ENCODE measurements around the gene BRI3.
"Not testable (repeated sequence)": the region's sequence is repeated elsewhere in the genome, so short reads cannot be mapped to it uniquely, and the experiment has no call there.

Gene BRI3

DNA sequence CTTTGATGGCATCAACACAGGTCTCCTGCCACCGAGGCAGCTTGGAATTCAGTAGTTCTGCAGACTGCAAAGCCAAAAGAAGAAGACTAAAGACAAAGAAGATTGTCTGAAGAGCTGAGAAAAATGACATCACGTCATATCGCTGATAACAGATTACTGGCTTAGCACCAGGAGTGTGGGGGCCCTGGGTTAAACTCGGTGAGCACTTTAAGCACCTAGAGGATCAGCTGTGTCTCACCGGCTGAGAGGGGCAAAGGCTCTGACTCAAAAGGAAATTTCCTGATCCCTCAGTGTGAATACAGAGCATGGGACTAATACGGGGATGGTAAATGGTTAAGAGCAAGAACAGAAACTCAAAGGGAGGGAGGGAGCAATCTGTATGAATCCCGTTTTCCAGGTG lies 30.7 kb downstream of the BRI3 start:
- DNase-seq (ENCODE audit: low spot score) = no peak

- DNase-seq (ENCODE audit: low spot score) = no peak
Observed at GRCh38 chr7:98314469-98314868, 33.0 kb downstream of the BRI3 start.

DNA sequence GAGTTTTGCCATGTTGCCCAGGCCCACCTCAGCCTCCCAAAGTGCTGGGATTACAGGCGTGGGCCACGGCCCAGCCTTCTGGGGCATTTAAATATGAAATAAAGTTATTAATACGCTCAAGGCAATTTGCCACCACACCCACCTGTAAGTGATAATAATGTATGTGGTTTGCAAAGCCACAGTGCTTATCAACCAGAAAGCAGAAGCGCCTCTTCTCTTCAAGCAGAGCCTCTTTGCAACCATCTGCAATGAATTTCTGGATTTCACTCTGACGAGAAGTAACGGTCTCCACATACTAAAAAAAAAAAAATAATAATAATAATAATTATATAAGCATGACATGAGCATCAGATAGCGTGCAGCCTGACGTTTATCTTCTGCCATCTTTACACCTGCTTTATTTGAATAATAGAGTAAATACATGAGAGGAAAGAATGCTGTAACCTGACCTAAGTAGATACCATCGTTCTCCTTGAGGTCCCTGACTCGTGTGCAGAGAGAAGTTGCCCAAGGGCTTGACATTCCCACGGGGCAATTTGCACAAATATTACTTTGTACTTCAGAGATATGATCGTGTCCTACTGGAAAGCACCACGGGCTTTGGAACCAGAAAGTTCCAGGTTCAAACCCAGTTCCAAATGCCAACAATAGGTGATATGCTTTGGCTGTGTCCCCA lies 34.0 kb downstream of the BRI3 start:
- no peak for DNase-seq (ENCODE audit: low spot score)

GRCh38 chr7:98315994-98316527 lies 34.6 kb downstream of the BRI3 start:
- not testable (repeated sequence) for DNase-seq (ENCODE audit: low spot score)

GRCh38 chr7:98317366-98318040 lies 36.0 kb downstream of the BRI3 start:
- no peak for DNase-seq (ENCODE audit: low spot score)

- DNase-seq (ENCODE audit: low spot score) = no peak
Observed at GRCh38 chr7:98319176-98319575, 37.7 kb downstream of the BRI3 start.

DNA sequence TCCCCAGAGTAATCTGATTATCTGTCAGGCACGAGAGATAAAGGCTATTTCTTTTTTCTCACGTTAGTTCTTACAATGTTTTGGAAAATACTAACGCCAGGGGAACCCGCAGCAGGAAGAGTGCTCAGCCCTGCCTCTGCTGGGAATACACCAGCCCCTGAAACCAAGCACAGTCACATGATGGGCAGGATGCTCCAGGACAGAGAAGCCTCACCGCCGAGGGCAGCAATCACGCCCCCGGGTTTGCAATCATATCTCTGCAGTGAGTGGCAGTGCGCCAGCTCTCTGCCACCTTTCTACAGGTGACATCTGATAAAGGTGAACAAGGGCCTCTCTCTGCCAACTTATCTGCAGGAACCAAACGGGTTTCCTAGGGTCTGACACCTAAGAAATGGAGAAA lies 39.8 kb downstream of the BRI3 start:
- DNase-seq (ENCODE audit: low spot score) = no peak

DNA sequence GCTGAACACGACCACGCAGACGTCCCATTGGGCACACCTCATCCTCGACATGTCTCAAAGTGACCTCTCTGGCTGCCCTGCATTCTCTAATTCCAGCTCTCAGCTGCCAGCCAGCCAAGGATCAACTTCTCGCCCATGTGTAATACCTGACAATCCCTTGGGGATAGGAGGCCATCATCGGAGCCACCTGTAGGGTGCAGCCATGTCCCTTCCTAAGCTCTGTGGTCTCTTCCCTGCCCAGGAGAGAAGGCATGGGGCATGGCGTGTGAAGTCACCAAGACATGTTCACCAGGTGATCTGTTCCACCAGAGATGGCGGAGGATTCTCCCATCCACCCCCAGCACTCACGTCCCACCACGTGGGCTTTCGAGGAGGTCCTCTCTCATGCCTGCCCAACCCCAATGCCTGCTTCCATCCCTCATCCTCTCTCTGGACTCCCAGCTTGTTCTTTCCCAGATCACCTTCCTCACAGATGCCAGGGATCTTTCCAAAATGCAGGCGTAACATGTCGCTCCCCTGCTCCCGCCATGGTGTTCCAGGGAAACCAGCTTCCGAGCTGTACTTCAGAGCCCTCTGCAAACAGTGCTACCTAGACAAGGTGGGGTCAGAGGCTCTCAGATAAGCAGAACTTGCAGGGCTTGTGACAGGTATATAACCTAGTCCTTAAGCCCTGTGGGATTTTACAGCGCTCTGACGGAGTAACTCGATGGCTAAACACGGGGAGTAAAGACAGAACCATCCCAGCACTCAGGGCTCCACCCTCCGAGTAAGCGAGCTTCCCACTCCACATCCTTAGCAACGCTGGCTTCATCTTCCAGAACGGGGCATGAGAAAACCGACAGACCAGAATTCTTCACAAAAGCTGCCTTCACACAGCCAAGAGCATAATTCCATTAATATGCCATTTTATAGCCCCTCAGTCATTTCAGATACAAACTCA lies 41.1 kb downstream of the BRI3 start:
- DNase-seq (ENCODE audit: low spot score) = no peak

DNA sequence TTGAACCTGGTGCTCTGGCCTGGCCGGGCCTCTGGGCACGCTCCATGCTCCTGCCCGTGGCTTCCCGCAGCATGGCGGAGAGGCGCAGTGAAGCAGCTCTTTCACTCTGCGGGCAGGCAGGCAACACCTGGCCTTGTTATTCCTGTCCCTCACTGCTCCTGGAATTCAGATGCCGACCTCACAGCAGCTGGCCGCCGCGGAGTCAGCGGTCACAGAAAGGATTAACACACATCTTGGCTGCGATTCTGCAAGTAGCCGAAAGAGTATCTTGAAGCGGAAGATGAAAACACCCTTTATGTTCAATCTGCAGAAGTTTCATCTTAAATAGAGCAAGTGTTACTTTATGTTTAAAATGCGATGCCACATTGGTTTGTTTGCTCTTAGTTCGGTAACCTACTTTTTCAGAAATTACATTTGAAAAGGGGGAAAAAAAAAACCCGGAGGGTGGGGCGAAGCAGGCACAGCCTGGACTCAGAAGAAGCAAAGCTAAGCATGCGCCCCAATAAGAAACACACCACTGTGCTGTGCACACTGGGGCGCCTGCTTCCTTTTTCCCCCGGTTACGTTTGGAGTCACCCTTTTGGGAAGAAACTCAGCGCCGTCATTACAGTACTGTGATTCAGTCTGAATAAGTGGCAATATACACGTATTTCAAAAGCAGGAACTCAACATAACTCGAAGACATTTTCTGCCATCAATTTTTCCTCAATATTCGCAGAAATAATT lies 42.3 kb downstream of the BRI3 start:
- no peak for DNase-seq (ENCODE audit: low spot score)

GRCh38 chr7:98324782-98325181 lies 43.3 kb downstream of the BRI3 start:
- no peak for DNase-seq (ENCODE audit: low spot score)

DNA sequence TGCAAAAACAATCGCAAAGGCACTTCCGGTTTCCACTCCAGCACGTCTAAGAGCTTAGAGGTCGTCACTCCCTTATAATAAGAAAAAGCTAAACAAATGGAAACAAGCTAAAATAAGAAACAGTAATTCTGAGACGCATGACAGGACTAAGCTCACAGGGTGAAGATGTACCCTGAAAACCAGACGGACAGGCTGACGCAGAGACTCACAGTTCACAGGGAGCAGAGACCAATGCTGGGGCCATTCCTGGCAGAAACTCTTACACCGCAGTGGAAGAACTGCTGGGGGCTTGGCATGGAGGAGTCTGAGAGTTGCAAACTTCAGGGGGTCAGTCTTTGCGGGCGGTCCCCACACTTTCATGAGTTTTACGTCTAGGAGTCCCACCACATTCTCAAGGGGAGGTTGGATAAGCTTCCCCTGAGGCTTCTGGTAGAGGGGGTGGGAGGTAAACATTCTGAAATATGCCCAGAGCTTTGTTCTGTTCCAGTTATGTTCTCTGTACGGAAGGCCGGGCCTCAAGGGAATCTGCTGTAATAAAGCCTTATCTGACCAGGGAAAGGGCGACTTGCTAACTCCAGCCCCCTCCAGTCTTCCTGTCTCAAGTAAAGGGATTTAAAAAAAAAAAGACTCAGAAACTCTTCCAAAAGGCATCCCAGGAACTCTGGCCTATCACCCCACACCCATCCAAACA lies 47.8 kb downstream of the BRI3 start:
- DNase-seq (ENCODE audit: low spot score) = no peak

DNA sequence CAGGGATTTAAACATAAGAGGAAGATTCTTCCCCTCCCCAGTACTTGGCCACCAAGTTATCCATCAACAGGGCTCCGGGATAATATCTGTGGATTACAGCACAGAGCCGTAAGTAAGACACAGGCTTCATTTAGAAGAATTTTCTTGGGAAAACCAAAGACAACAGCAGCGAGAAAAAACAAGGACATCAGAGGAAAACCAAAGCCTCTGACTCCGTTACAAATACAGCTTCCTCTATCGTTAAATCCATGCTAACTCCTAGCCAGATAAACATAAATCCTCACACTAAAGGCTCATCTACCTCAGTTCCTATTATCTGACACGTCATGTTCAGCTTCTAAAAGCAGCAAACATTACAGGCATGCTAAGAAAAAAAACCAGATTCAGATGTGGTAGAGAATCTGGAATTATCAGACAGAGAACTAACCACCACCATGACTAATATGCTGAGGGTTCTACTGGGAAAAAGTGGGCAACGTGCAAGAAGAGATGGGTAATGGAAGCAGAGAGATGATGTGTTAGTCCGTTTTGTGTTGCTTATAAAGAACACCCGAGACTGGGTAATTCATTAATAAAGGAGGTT lies 48.4 kb downstream of the BRI3 start:
- no peak for DNase-seq (ENCODE audit: low spot score)

GRCh38 chr7:98330926-98331529 lies 49.5 kb downstream of the BRI3 start:
- DNase-seq (ENCODE audit: low spot score) = no peak

GRCh38 chr7:98334081-98334480 lies 52.6 kb downstream of the BRI3 start:
- no peak for DNase-seq (ENCODE audit: low spot score)

DNA sequence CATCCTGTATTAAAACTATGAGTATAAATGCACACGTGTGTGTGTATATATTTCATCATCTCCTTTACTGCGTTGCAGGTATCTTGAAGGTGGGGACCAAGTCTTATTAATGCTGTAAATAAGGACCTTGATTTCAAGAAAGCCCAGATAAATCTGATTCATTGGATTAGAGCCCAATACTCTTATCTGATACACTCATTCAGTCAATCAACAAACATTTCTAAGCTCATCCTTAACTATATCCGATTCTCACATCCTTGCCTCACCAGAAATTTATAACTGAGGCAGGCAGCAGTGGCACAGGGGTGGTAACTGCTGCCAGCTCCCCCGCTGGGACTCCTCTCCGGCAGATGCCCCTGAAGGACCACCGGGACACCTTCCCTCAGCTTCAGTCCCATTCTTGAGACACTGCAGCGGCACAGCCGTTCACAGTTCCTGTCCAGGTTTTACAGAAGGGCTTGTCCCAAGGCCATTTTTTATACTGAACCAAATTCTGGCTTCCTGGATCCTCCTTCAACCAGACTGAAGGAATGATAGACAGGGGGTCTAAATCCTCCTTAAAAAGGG lies 54.0 kb downstream of the BRI3 start:
- DNase-seq (ENCODE audit: low spot score) = no peak

DNA sequence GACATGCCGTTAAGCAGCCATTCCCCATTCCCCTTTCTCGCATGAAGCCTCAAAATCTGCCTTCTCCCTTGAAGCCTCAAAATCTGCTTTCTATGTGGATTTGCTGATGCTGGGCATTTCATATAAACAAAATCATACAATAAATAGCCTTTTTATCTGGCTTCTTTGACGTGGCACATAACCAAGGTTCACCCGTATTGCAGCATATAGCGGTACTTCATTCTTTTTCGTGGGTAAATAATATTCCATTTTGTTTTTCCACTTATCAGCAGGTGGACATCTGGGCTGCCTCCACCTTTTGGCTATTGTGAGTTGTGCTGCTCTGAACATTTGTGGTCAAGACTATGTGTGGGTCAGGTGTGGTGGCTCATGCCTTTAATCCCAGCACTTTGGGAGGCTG lies 57.0 kb downstream of the BRI3 start:
- DNase-seq (ENCODE audit: low spot score) = no peak

DNA sequence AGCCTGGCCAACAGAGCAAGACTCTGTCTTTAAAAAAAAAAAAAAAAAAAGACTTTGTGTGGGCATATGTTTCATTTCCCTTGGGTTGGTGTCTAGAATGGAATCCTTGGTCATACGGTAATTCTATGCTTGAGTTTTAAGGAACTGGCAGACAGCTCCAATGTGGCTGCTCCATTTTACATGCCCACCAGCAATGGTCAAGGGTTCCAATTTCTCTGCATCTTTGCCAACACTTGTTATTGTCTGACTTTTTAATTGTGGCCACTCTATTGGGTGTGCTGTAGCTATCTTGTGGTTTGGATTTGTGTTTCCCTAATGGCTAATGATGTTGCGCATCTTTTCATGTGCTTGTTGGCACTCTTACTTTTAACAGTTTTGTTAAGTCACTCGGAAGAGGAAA lies 57.6 kb downstream of the BRI3 start:
- DNase-seq (ENCODE audit: low spot score) = no peak

DNA sequence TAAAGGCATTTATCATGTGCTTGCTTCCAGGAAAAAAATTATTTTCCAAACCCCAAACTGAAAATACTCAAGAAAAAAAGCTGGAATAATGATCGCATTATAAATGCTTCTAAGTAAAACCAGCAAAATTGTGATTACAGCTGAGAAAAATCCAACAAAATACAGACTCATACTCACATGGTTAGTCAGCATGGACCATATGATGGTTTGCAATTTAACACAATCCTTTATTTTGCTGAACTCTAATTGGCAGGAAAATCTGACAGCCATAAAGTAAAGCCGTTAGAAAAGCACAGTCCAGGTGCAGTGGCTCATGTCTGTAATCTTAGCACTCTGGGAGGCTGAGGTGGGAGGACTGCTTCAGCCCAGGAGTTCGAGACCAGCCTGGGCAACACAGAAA lies 59.6 kb downstream of the BRI3 start:
- no peak for DNase-seq (ENCODE audit: low spot score)

Measured in CD4-positive, alpha-beta T cell treated with Interleukin-6 at 100 ng/mL for 8 hours (primary cell).